Anterior cingulate cortex (tissue), 58 donors: ENCODE measurements around the gene NDP.

Experiments
- DNase-seq, 58 donors: peaks; one replicate each; lab custom pipeline; 2025; lab: John Stamatoyannopoulos, UW

Gene NDP, protein sequence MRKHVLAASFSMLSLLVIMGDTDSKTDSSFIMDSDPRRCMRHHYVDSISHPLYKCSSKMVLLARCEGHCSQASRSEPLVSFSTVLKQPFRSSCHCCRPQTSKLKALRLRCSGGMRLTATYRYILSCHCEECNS

DNA sequence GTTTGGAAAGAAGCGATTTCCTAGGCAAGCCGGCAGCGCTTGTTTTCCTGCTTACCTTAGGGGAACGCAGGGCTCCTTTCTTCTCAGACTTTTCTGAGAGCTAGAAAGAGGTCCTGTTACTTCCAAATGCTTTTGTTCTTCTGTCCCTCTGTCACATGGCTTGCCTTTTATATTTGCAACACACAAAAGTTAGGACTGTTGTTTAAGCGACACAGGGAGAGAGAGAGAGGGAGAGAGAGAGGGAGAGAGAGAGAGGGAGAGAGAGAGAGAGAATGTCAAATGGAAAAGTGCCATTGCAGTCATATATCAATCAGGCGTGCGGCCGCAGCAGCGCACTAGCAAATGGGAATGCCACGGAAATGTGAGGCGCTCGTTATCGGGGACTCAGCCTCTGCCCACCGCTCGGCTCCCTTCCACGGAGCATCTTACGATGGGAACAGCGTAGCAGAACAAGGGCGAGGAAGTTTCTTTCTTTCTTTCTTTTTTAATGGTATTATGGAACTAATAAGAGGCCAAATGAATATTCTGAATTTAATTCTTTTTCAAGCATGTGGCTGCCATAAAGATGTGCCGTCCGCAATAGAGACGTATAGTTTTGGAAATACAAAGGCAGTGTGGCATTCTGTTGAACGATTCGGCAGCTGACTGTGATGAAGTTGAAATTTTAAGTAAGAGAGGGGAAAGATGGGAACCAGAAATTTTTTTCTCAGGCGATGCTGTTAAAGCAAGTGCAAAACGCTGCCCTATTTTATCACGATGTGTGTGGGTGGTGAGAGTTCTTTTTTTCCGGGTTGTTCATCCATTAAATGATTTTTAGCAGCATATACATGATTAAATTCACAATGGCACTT lies at the start of gene NDP:
TSS of gene NDP (minus strand) at position 142 of the 851 bp plus-strand sequence. CDS start 14,745 bp downstream, outside the sequence.
- DNase-seq, result peak in 31 of 58 donors; percentile 3 to 56 (median 13)

DNA sequence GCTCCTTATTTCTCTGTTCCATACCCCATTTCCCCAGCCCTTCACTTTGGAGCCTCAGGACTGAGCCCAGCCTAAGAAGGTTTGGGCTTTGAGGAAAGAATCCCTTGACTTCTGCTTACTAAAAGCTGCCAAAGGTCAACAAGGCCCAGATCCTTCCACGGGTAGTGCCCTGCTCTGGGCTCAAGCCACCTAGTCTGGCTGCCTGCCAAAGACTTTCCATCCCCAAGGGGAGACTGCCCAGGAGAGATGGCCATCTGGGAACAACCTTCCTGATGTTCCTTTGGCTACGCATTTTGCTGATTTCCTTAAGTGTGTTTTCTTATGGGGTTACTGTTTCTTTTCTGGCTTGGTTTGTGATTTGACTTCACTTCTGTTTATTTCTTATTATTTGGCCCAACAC lies 49.8 kb upstream of the NDP start:
- DNase-seq, result peak in 2 of 58 donors; percentile 0 to 2

DNA sequence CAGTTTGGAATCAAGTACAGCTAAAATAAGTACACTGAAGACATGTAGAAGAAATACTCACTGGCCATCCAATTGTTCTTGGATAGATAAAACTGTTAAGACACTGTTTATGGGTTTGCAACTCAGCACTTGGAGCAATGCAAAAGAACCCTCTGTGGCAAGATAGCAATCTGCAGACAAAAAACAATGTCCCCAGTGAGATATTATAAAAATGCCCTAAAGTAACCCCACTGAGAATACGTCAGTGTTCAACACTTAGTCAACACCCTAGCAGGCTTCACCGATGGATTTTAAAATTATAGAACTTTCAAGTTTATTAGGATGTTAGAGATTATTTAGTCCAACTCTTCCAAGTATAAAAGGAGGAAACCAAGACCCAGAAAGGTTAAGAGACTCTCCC lies 47.5 kb upstream of the NDP start:
- DNase-seq, result no peak

DNA sequence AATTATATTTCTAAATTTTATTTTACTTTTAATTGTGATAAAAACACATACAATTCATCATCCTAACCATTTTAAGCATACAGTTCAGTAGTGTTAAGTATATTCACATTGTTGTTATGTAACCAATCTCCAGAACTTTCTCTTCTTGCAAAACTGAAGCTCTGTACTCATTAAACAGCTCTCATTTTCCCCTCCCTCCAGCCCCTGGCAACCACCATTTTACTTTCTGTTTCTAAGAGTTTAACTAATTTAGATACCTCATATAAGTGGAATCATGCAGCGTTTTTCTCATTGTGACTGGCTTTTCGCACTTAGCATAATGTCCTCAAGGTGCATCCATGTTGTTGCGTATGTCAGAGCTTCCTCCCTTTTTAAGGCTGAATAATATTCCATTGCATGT lies 46.7 kb upstream of the NDP start:
- no peak for DNase-seq

DNA sequence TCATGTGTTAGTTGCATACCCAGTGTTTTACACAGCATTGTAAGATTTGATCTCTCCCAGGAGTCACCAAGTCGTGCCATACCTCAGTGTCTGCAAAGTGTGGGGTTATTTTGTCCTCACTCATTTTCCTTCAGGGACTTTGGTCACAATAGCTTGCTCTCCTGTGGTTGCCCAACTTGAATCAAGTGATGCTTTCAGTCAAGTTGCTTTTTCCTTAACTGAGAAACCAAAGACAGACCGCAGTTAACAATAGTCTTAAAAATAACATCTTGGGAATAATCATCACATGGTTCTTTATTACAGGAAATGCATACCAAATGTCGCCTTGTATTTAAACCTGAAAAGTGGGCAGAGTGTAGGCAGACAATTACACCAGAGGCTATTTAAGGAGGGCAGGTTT lies 44.5 kb upstream of the NDP start:
- no peak for DNase-seq

DNA sequence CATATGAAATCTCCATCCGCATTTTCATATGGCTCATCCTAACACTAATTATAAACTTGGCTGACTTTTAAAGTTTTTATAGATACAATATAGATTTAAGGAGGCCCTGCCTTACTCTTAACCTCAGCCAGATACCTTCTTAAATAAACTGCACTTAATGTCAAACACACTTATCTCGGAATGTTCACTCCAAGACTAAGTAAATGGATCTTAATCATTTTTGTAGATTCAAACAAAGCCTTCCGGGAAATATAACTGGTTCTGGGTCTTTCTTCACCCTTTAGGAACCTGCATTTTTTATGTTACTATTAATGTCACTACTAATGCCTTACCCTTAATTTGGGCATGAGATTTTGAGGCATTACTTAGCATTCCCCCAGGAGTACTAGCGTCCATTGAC lies 43.7 kb upstream of the NDP start:
- DNase-seq, result no peak

DNA sequence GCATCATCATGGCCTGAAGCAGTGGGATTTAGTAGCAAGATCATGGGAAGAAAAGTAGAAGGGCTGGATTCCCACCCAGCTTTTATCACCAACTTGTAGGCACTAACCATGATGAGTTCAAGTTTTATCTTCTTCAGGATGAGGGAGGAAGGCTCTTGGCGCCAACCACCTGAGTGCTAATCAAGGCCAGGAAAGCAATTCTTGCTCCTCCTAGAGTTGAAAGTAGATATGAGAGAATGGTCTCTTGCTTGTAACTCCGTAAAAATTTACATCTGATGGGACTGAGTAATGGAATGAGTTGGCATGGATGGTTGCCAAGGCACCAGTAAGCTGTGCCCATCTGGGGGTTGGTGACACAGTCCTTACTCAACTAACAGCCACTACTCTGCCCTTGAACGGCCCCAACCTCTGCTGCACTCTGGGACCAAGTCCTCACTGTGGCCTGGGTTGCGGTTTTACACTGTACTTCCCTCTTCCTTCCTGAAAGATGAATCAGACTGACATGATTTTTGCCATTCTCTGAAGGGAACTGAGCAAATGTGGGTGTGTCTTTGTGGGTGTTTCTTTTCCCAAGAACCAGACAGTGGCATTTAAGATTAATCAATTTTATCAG lies 39.4 kb upstream of the NDP start:
- DNase-seq, result peak in 2 of 58 donors; percentile 0 to 16

DNA sequence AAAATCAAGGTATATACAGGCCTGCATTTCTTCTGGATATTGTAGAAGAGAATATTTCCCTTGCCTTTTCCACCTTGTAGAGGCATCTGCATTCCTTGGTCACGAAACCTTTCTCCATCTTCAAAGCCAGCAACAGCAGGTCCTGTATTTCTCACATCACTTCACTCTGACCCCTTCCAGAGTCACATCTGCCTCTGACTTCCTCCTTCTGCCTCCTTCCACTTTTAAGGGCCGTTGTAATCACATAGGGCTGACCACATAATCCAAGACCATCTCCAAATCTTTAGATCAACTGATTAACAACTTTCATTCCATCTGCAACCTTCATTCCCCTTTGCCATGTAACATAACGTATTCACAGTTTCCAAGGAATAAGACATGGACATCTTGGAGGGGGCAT lies 38.3 kb upstream of the NDP start:
- no peak for DNase-seq

DNA sequence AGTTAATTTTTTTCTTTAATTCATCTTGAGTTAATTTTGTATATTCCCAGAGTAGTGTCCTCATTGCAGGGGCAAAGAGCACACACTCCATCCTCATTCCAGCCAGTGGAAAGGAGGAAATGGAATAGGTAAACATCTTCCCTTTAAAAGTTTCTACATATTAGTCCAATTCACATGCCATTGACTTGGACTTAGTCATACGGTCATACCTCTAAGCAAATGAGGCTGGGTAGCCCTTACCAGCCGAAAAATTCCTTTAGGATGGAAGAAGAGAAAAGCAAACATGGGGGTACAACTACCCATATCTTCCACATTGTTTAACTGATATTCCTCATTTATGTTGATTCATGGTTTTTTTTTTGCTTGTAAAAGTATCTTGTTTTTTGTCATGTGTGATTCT lies 37.4 kb upstream of the NDP start:
- DNase-seq, result no peak

DNA sequence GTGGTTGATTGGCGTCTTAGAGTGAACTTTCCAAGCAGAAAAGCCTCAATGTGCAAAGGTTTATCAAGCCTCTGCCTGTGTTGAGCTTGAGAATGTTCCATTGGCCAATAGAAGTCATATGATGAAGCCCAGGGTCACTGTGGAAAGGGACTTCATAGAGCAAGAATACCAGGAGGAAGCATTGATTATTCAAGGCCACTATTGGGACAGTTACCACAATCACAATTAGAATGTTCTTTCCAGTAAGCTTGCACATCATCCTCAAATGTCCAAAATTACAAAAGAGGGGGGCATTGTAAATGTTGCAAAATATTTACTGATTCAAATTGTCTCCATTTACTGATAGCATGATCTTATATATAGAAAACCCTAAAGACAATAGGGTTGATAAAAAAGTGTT lies 32.9 kb upstream of the NDP start:
- no peak for DNase-seq

DNA sequence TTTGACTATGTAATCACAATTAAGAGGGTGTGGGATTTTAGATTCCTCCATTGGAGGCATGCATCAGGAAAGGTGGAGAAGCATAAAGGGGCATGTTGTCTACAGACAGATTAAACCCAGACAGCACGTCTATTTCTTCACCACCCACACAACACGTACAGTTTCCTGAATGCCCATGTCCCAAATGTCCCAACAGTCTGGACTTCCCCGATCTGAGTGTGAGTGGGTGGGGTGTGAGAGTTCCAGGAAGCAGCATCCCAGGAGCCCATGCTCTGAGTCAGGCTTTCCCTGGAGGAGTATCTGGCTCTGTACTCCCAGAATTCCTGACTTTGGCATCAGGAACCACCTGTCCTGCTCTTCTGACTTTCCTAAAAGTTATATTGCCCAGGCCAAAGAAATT lies 30.8 kb upstream of the NDP start:
- no peak for DNase-seq

DNA sequence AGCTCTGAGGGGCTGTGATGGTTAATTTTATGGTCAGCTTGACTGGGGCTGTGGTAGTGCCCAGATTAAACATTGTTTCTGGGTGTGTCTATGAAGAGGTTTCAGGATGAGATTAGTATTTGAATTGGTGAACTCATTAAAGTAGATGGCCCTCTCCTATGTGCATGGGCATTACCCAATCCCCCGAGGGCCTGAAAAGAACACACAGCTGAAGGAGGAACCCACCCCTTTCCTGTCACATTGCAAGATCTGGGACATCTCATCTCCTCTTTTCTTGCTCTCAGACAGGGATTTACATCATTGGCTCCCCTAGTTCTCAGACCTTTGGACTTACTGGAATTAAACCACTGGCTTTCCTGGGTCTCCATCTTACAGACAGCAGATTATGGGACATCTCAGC lies 29.4 kb upstream of the NDP start:
- DNase-seq, result no peak

DNA sequence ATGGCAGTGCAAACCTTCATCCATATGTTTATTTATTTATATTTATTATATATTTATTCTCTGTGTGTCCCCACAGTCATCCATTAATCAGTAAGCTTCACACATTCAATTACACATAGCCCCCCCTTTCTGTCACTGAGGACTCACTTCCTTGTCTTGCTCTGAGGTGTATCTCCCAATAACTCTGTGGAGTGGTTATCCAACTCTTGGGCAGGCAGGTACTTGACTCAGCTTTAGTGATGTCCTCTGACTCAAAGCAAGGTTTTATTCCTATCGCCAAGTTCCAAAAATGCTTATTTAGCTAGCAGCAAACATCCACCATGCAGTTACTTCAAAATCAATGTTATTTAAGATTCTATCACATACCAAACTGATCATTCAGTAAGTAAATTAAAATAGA lies 25.2 kb upstream of the NDP start:
- no peak for DNase-seq

DNA sequence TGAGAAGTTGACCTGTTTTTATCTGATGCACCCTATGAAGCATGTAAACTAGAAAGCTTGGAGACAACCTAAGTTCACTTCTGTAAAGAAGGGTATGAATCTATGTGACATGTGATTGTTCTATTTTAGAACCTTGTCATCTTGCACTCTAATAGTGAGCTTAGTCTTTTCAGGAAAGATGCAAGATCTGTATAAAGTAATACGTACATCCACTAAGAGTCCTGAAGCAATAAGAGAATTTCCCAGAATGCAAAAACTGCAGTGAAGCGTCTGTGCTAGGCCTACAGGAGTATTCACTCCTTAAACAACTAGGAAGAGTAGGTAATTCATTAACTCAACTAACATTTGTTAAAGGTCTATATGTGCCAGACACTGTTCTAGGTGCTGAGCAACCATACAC lies 23.3 kb upstream of the NDP start:
- no peak for DNase-seq

DNA sequence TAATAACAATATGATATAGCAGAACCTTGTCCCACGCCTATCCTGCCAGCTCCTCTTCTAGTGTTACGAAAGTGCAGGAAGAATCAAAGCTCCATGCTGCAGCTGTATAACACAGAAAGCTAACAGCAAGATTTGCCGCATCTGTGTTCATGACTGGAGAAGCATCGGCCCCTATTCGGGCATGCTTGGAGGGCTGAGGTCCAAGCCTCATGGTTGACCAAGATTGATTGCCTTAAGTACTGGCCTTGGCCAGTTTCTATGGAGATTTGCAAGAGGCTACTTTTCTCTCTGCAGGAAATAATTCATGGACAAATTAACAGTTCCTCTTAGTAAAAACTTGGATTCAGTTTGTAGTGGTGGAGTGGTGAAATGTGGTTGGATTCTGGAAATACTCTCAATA lies 12.9 kb upstream of the NDP start:
- DNase-seq, result no peak

DNA sequence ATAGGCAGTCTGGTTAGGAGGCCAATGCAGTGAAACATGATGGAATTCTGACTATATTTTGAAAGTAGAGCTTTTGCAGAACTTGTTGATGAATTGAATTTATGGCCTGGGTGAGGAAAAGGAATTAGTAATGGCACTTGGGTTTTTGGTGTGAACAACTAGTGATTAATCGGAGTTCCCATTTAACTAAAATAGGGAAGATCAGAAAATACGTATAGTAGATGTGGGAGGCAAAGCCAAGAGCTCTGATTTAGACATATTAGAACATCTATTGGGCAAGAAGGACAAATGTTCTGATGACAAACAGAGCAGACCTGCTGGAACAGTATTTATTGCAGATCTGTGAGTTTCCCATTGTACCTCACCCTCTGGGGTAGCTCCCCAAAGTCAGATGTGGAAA lies 12.3 kb upstream of the NDP start:
- no peak for DNase-seq

DNA sequence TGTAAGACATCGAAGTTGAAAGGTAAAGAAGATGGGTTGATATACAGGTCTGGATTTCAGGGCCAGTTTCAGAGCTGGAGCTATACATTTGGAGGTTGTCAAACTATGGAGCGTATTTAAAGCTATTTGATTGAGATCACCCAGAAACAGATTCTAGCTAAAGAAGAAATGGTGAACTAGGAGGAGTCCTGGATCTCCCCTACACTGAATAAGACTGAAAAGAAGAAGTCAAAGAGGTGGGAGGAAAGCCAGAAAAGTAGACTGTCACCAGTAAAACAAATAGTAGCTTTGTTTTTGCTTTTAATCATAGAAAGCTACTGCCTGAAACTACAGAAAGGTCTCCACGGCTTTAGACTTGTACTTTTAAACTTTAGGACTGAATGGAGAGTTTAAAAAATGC lies 5.0 kb upstream of the NDP start:
- DNase-seq, result no peak

DNA sequence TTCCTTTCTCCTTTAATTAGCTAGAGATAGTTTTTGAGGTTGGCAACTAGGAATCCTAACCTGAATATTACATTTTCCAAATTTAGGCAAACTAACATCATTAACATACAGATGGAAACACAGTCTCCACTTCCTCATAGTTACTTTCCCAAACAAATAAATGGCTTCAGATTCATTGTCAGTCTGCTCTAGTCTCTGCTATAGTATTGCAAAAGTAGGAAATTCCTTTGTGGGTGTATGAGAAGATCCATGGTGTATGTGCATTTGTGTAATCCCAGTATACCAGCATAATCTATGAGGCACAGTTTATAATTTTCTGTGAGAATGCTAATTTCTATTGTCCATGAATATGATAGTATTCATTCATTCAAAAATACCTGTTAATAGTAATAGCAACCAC lies 3.0 kb upstream of the NDP start:
- DNase-seq, result no peak

DNA sequence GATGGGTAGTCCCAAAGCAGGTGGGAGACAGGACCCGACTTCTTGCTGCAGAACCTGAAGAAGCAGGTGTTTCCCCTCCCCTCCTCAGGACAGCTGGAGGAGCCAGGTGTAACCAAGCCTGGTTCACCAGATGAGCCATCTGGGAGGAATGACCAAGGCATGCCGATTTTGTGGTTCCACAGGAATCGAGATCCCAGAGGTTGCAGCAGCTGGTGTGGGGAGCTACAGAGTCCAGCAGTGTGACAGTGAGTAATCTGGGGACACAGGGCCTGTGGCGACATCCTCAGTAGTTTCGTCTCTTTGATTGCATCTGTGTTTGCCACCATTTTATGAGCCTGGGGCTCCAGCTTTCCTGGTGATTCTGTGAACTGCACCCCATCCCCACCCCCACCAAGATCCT lies 2.6 kb upstream of the NDP start:
- no peak for DNase-seq

DNA sequence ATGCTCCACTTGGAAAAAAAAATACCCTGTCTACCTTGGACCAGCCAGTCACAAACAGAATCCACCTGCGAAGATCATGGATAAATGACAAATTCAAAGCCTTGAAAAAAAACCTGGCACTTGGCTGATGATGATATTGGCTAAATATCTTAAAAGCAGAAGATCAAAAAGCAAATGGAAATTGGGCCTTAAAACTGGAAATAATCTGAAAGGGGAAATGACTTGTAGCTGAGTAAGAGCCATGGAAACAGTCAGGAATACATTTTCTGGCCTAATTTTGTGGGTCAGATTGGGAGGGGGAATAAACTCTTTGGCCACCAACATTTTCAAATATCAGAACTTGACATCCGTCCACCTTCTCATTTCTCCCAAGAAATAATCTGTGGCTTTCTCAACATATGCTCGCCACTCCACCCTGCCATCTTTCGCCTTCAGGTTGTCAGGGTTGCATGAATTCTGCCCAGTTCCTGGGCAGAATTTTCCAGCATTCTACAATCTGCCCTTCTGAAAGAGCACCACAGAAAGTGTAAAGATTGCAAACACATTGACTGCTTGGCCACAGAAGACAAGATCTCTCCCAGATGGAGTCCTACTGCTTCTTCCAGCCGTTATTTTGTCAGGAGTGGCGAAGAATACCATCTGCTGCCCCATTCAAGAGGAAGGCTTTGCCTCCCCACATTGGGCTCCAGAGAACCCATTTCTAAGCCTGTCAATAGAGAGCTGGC lies 1.7 kb upstream of the NDP start:
- no peak for DNase-seq

DNA sequence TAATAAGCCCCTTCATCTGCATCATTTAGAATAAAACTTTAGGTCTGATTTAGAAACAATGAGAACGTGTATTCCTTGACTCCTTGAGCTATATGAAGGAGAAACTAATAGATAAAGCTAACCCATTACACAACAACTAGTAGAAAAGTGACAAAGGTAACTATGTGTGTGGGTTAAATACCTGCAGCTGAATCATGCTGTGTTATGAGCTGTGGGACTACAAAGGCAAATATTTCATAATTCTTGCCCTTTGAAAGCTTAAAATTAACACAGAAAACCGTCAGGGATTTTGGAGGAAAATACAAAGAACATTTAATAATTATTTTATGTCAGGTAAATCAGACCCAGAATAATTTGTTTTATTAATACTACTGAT lies 898 bp upstream of the NDP start:
- DNase-seq, result no peak
